ENCODE results near the gene CHCHD4.

CHCHD4 gene

DNA sequence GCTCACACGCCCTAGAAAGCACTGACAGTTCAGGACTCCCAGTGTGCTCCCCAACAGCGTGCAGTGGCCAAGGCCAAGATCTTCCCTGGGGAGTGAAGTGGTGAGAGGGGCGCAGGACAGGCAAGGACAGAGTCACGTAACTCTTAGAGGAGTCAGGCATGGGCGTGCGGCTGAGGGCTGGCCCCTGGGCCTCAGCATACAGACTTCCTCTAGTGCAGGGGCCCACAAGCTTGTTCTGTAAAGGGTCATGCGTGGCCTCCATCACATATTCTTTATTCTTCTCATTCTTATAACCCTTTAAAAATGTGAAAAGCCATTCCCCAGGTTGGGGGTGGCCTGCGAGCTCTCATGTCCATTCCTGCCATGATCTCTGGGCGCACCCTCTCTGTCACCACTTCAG lies 25.4 kb upstream of the CHCHD4 start:
- in situ Hi-C loops (cut with MboI; ENCODE audit: low sequenced_read_pairs), result no loop called here

DNA sequence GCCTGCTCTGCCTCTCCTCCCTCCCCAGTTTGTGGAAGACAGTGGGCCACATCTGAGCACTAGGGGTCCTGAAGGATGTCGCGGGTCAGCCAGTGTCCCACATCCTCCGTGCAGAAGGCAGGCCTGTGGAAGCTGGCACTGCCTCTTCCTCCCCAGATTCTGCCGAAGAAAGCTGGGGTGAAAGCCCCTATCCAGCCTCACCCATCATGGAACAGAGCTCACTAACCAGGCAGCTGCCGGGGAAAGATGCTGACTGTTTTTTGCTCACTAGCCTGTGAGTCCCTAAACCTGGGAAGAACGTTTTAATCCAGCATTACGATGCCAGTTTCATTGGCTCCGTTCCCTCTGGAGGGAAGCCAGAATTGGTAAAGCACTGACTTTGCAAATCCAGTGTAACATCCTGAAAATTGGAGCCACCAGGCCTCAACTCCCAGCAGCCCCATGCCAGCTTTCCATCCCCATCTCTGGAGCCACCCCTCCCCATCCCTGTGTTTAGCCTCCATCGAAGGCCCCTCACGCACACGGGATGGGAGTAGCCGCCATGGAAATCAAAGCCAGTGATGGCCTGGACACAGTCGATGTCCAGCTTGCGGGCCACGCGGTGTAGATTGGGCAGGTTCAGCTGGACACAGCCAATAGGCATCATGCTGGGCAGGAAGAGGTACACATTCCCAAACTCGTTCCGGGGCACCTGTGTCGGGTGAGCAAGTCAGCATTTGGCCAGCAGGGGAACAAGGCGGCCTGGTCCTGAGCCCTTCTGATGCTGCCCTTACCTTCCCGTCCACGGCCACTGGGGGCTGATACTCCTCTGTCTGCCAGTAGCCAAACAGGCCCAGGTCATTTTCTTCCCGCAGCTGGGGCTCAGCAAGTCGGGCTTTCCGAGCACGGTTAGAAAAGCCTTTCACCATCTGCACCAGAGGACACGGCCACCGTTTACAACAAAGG lies 23.6 kb upstream of the CHCHD4 start:
- in situ Hi-C loops (cut with MboI; ENCODE audit: low sequenced_read_pairs), result no loop called here

- in situ Hi-C loops (cut with MboI; ENCODE audit: low sequenced_read_pairs), result no loop called here
Observed at GRCh38 chr3:14147617-14148016, 22.9 kb upstream of the CHCHD4 start.

GRCh38 chr3:14147066-14147435 lies 22.4 kb upstream of the CHCHD4 start:
- in situ Hi-C loops (cut with MboI; ENCODE audit: low sequenced_read_pairs), result no loop called here

DNA sequence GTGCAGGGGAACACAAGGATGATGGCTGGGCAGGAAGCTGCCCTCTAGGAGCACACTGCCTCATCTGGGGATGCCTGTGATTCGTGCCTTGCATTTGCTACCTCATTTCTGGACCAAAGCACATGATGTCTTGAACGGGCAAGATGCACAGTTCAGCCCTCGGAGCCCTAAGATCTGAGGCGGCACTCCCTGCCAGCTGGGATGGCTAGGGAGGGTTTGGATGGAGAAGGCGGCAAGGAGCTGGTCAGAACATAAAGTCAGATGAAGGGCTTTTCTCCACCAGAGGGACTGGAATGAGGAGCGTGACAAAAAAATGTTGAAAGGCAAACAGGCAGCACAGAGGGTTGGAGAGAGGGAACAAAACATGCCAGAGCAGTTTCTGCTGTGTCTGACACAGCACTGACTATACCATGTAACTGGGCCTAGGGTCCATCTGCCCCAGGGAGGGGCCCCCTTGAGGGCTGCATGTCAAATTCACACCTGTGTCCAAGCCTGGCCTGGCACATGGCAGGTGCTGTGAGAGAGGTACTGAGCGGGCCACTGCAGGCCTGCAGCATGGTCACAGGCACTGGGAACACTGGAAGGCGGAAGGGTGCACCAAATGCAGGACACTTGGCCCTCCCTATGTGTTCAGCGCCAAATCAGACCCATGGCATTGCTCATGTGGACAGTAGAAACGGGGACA lies 21.9 kb upstream of the CHCHD4 start:
- in situ Hi-C loops (cut with MboI; ENCODE audit: low sequenced_read_pairs), result no loop called here

DNA sequence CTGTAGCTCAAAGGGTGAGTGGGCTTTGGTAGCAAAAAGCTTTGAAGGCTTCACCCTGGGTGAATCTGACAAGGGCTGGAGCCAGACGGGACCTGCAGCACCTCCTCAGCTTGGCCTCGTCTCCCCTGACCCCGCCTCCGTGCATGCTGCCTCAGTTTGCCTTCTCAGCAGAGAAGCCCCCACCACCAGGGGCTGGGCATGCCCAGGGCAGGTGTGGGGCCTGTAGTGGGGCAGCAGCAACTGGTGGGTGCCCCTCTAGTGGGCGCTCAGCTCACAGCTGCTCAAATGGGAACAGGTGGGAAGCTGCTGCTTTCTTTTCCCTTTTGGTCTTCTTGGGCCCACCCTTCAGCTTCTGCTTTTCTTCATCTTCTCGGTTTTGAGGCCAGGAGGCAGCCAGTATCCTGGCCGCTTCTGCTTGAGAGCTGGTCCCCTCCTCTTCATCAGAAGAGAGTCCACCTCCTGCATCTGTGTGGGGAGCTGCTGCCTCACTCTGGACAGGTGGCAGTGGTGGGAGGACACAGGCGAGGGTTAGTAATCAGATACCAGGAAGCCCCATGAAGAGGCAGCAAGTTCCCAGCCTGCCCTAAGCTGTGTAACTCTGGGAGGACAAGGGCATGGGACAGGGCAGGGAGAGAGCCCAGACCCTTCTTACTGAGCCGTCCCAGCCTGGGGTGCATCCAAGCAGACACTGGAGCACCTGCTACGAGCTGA lies 21.2 kb upstream of the CHCHD4 start:
- in situ Hi-C loops (cut with MboI; ENCODE audit: low sequenced_read_pairs), result no loop called here

- in situ Hi-C loops (cut with MboI; ENCODE audit: low sequenced_read_pairs), result no loop called here
Observed at GRCh38 chr3:14145236-14145635, 20.6 kb upstream of the CHCHD4 start.

GRCh38 chr3:14144423-14145075 lies 19.9 kb upstream of the CHCHD4 start:
- in situ Hi-C loops (cut with MboI; ENCODE audit: low sequenced_read_pairs), result no loop called here

- in situ Hi-C loops (cut with MboI; ENCODE audit: low sequenced_read_pairs), result no loop called here
Observed at GRCh38 chr3:14143271-14144225, 18.9 kb upstream of the CHCHD4 start.

DNA sequence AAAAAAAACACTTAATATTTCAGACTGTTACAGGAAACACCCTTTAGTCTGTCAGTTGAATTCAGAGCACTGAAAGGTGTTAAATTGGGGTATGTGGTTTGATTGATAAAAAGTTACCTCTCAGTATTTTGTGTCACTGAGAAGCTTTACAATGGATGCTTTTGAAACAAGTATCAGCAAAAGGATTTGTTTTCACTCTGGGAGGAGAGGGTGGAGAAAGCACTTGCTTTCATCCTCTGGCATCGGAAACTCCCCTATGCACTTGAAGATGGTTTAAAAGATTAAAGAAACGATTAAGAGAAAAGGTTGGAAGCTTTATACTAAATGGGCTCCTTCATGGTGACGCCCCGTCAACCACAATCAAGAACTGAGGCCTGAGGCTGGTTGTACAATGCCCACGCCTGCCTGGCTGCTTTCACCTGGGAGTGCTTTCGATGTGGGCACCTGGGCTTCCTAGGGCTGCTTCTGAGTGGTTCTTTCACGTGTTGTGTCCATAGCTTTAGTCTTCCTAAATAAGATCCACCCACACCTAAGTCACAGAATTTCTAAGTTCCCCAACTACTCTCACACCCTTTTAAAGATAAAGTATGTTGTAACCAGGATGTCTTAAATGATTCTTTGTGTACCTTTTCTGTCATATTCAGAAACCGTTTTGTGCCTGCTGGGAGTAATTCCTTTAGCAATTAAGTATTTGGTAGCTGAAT lies 18.0 kb upstream of the CHCHD4 start:
- in situ Hi-C loops (cut with MboI; ENCODE audit: low sequenced_read_pairs), result no loop called here

GRCh38 chr3:14141602-14142341 lies 17.1 kb upstream of the CHCHD4 start:
- in situ Hi-C loops (cut with MboI; ENCODE audit: low sequenced_read_pairs), result no loop called here

GRCh38 chr3:14141144-14141543 lies 16.5 kb upstream of the CHCHD4 start:
- in situ Hi-C loops (cut with MboI; ENCODE audit: low sequenced_read_pairs), result no loop called here

DNA sequence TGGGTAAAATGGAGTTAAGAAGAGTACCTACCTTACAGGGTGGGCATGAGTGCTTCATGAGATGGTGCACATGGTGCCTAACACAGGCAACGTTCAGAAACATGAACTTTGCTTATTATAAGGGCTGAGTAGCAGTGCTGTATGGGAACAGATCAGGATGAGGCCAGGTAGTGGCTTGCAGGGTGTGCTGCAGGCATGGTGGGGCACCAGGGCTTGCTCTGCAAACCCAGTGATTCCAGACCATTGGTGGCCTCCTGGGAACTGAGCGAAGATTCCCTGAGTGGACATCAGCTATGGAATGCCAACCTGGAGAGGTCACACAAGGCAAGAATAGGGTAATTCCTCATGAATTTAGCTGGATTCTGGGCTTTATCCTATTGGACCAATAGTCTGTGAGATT lies 16.0 kb upstream of the CHCHD4 start:
- in situ Hi-C loops (cut with MboI; ENCODE audit: low sequenced_read_pairs), result no loop called here

DNA sequence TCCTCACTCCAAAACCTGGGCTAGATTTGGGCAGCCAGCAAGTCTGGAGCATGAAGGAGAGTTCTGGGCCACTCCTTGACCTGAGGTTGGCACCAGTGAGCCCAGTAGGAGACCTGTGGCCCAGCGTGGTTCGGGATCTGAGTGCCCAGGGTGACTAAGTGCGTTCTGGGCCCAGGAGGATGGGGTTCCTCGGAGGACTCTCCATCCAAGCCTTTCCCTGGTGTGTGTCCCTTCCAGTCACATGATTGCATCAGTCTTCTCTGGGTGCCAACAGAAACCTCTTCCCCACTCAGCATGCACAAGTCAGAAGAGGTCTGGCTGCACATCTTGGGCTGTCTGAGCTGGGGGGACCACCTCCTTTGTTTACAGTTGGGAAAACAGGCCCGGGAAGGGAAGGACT lies 15.1 kb upstream of the CHCHD4 start:
- in situ Hi-C loops (cut with MboI; ENCODE audit: low sequenced_read_pairs), result no loop called here

- in situ Hi-C loops (cut with MboI; ENCODE audit: low sequenced_read_pairs), result no loop called here
Observed at GRCh38 chr3:14138878-14139655, 14.4 kb upstream of the CHCHD4 start.

DNA sequence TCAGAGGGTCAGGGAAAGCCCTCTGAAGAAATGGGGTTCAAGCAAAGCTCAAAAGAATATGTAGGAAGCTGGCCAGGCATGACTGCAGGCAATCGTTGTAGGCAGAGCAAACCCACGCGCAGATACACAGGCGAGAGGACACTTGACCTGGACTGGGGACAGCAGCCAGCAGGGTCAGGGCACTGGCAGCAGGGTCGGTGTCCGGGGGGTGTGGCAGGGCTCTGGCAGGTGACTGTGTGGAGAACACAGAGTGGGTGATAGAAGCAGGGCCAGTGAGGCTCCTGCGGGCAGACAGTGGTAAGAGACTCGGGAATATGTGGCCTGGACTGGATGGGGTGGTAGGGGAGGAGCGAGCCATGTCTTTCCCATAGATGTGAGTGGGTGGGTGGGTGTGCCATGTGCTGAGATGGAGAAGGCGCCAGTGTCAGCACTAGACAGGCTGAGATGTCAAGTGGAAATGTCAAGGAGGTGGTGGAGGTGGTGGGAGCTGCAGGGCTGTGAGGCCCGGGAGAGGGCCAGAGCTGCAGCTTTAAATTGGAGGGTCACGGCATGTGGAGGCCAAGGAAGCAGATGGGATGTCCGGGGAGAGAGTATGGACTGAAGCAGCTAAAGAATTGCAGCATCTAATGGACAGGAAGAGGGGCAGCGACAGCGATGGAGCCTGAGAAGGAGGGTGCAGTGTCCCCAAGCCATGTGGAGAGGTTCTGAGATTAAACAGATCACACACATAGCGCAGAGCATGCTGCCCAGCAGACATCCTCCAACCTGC lies 13.6 kb upstream of the CHCHD4 start:
- in situ Hi-C loops (cut with MboI; ENCODE audit: low sequenced_read_pairs), result no loop called here

DNA sequence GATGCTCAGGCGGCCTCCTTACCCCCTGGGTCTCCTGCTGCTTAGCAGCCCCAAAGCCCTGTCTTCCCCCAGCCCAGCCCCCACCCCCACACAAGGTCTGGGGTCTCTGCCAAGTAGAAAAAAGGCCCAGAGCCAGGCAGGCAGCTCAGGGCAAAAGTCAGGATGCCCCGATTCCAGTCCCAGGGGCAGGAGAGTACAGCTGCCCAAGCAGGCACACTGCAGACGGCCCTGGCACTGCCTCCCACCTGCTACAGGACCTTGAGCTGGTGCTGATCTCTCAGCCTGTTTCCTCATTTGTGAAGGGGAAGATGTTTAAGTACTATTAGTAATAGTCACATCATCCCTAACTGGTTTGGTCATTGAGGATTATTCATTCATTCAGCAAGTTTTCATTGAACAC lies 12.8 kb upstream of the CHCHD4 start:
- in situ Hi-C loops (cut with MboI; ENCODE audit: low sequenced_read_pairs), result no loop called here

Data from HL-60/S4 treated with retinoic acid at 250 ng/mL for 4 days and 3 days (cell line).